NCI-H446 (cell line): ENCODE data around the gene NFASC.

Experiments used
- DNase-seq, 2 experiments: peaks; one replicate each; lab custom pipeline; 2025; lab: John Stamatoyannopoulos, UW

NFASC gene

DNA sequence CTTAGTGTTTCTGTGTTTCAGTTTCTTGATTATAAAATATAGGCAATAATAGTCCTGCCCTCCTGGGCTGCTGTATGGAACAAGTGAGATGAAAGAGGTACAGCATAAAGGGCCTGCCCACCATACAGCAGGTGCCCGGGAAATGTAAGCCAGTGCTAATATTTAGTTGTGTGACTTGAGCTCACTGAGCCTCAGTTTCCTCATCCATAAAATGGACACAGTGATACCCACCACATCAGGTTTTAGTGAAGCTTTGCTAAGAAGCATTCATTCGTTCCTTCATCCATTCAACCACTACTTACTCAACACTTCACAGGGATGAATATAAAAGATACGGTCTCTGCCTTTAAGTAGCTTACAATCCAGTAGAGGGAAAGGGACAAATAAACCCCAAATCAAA lies 192.2 kb downstream of the NFASC start:
- no peak for DNase-seq

DNA sequence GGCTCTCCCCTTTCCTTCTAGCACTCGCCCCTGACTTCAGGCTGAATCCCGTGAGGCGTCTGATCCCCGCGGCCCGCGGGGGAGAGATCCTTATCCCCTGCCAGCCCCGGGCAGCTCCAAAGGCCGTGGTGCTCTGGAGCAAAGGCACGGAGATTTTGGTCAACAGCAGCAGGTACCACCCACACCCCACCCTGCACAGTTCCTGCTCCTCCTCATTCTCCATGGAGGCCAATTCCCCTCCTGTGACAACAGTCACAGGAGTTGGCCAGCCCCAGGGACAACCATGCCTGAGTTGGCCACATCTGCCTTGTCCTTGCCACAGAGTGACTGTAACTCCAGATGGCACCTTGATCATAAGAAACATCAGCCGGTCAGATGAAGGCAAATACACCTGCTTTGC lies 193.6 kb downstream of the NFASC start:
- no peak for DNase-seq

DNA sequence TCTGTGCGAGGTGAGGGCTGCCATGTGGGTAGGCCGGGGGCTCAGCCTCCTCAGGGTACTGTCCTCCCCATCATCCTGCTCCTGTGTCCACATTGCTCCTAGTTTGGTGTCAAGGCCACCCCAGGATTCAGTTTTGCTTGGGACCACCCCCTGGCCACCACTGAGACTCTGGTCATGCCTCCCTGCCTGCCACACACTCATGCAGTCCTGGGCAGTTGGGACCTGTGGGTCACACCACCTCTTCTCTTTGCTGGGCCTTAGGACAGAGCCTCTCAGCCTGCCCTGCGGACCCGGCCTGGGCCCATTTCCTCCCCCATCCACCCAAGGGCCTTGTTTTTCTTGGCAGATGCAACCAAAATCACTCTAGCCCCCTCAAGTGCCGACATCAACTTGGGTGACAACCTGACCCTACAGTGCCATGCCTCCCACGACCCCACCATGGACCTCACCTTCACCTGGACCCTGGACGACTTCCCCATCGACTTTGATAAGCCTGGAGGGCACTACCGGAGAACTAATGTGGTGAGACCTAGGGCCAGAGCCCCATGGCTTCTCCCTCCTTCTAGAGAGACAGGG lies 194.2 kb downstream of the NFASC start:
- DNase-seq: no peak

DNA sequence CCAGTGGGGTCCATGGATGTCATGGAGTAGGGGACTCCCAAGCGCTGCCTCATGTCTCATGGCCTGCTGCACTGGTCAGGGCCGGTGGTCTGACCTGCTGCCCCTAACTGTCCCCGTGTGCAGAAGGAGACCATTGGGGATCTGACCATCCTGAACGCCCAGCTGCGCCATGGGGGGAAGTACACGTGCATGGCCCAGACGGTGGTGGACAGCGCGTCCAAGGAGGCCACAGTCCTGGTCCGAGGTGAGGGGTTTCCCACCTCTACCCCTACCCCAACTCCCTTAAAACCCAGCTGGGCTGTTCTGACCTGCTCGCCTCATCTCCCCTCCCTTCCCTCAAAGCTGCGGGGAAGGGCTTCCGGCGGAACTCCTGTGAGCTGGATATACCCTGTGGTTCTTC lies 195.0 kb downstream of the NFASC start:
- DNase-seq: no peak

DNA sequence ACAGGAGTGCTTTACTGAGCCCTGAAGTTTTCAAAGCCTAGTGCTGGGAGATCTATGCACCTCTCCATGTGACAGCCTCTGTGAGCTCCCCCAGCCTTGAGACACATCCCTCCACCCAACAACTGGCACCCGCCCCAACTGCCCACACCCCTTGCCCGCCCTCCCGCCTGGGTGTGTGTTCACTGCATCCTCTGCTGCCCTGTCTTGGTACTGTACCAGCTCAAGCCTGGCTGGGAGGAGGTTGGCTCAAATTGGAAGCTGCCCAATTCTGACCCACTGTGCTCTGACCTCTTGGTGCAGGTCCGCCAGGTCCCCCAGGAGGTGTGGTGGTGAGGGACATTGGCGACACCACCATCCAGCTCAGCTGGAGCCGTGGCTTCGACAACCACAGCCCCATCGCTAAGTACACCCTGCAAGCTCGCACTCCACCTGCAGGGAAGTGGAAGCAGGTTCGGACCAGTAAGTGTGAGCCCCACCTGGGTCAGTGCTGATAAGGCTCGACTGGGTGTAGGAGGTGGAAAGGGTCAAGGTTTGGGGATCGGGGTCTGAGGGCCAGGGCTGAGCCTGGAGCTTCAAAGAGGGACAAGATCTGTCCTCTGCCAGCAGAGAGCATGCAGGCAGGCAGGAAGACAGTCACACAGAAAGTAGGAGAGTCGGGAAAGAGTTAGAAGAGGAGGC lies 195.6 kb downstream of the NFASC start:
- no peak for DNase-seq

DNA sequence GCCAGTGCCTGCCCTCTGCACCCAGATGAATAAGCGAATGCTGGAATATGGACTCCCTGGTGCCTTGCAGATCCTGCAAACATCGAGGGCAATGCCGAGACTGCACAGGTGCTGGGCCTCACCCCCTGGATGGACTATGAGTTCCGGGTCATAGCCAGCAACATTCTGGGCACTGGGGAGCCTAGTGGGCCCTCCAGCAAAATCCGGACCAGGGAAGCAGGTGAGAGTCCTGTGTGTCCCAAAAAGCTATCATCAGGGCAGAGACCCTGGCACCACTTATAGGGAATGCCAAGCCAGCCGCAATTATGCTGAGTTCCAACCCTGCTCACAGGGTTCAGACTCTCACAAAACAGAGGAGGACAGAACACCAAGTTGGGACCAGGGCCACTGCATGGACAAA lies 196.4 kb downstream of the NFASC start:
- DNase-seq: no peak

DNA sequence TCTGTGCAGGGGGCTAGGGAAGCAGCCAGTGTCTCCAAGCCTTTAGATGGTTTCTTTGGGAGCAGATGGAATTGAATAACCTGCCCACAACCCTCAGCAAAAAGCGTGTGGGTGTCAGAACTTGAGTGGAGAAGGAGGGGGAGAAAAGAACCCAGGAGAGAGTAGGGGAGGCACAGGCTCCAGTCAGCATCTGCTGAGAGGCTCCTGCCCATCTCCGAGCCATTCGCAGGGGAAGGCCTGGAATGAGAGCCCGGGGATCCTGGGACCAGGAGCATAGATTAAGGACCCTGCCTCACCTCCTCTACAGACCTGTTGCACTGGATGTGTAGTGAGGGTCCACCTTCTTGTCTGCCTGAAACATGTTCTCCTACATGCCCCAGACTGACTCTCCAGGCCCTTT lies 197.3 kb downstream of the NFASC start:
- DNase-seq: no peak

DNA sequence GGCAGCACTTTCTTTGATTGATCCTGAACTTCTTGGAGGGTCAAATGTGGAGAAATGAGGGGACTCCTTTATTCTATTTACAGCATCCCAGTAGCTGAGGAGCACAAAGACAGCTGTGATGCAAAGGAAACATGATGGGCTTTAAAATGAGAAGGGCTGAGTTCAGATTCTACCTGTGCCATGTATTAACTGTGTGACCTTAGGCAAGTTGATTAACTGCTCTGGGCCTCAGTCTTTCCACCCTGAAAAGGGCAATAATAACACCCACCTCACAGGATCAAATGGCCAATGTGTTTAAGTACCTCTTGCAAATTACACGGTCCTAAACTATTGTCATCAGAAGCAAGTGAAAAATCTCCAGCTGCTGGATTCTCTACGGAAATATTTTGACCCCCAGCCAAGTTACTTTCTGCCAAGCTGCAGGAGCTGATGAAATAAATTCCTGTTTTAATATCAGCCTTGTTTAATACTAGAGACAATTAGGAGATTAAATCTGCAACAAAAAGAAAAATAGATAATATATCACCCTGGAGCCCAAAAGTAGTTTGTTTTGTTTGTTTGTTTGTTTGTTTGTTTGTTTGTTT lies 197.9 kb downstream of the NFASC start:
- no peak for DNase-seq

DNA sequence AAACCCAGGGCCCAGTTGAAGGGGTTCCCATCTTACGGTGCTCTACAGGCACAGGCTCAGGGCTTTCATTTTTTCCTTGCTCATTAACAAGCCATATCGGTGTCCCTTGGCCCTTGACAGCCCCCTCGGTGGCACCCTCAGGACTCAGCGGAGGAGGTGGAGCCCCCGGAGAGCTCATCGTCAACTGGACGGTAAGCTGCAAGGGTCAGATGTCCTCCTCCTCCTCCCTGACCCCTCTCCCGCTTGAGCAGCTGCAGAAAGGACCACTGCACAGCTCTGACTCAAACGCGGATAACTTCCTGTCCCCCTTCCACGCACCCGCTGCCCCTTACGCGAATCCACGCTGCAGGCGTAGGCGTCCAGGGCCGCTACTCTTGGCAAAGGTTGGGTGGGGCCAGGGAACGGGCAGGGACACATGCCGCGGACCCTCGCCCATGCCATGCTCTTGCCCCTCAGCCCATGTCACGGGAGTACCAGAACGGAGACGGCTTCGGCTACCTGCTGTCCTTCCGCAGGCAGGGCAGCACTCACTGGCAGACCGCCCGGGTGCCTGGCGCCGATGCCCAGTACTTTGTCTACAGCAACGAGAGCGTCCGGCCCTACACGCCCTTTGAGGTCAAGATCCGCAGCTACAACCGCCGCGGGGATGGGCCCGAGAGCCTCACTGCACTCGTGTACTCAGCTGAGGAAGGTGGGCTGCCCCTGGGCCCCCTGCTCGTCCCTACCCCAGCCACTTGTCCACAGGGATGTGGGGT lies 198.9 kb downstream of the NFASC start:
- no peak for DNase-seq

DNA sequence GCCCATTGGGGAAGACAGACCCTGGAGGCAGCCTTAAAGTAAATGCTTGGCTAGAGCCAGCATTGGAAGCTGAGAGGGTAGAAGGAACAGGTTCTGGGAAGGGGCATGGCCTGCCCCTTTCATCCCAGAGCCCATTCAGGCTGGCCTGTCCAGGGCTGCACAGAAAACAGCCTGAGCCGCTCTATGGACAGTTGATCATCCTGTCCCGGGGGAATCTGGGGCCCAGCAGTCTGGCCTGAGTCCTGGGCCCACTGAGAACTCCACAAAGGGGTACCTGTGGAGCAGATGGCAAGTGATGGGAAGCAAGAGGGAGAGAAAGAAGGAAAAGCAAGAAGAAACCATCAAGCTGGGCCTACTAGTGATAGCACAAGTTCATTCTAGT lies 200.4 kb downstream of the NFASC start:
- DNase-seq: no peak

DNA sequence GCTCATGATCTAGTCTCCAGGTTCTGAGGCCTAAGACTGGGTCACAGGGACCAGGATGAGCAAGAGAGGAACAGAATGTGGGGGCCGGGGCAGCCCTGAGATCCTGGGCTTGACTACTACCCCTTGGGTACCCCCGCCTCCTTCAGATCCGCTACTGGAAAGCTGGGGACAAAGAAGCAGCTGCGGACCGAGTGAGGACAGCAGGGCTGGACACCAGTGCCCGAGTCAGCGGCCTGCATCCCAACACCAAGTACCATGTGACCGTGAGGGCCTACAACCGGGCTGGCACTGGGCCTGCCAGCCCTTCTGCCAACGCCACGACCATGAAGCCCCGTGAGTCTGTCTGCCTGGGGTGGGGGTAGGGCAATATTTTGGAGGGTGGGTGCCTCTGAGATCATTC lies 201.1 kb downstream of the NFASC start:
- no peak for DNase-seq

DNA sequence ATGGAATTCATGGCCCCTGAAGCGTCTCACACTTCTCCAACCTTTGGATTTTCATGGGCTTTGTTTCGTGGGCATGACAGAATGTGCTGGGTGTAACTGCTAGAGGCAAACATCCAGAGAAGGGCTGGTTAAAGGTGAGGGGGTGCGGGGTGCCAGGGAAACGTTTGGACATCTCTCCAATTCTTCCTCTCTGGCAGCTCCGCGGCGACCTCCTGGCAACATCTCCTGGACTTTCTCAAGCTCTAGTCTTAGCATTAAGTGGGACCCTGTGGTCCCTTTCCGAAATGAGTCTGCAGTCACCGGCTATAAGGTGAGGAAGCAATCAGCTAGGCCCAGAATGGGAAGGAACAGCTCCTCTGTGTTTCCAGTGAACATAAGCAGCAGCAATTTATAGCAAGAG lies 201.6 kb downstream of the NFASC start:
- no peak for DNase-seq
